ENCODE results near the gene SMIM45.

SMIM45 gene

GRCh38 chr22:41963453-41964111 is 11.6 kb downstream of the SMIM45 start:
- no peak for TF ChIP-seq POLR2A (IDR thresholded peaks at IDR 0.05)
- TF ChIP-seq CTCF (IDR thresholded peaks at IDR 0.05) = no peak
- Histone ChIP-seq H3K4me3 (no peak overlapping the region), H3K4me1 (no peaks in the 10 kb centered on the region), H3K9me3 (no peaks in the 10 kb centered on the region), H3K36me3 (replicated peaks in 1 of 2; ENCODE audit: insufficient read depth in 1 of 2, low read depth in 2 of 2) (no peaks in the 10 kb centered on the region), H3K27ac (no peak overlapping the region), H3K27me3 (no peaks in the 10 kb centered on the region)
- DNase-seq = no peak
- no peak for ATAC-seq
- intact Hi-C loops (cut with DNase I) = no loop called here
- 71 to 72% methylated on average over 9 of the region's 9 CpGs for WGBS, 2 donors

GRCh38 chr22:41964112-41964491 is 12.2 kb downstream of the SMIM45 start:
- DNase-seq (no peak), ATAC-seq (no peak)
- no peak for TF ChIP-seq POLR2A (IDR thresholded peaks at IDR 0.05)
- TF ChIP-seq CTCF (IDR thresholded peaks at IDR 0.05) = no peak
- Histone ChIP-seq H3K27me3 (no peaks in the 10 kb centered on the region), H3K4me3 (no peak overlapping the region), H3K27ac (no peak overlapping the region), H3K4me1 (no peaks in the 10 kb centered on the region), H3K36me3 (replicated peaks in 1 of 2; ENCODE audit: insufficient read depth in 1 of 2, low read depth in 2 of 2) (no peaks in the 10 kb centered on the region), H3K9me3 (no peaks in the 10 kb centered on the region)
- intact Hi-C loops (cut with DNase I) = no loop called here
- WGBS, 2 donors = 70 to 84% methylated on average over 5 of the region's 5 CpGs

- no peaks in the 10 kb centered on the region for H3K4me1 ChIP-seq
- intact Hi-C loops (cut with DNase I) = no loop called here
- no peak overlapping the region for H3K4me3 ChIP-seq
- no peak for TF ChIP-seq CTCF (IDR thresholded peaks at IDR 0.05)
- TF ChIP-seq POLR2A (IDR thresholded peaks at IDR 0.05) = no peak
- 94 to 97% methylated on average over 2 of the region's 2 CpGs for WGBS, 2 donors
- H3K36me3 ChIP-seq (replicated peaks in 1 of 2; ENCODE audit: insufficient read depth in 1 of 2, low read depth in 2 of 2) = no peaks in the 10 kb centered on the region
- no peak for DNase-seq
- H3K27me3 ChIP-seq = no peaks in the 10 kb centered on the region
- no peaks in the 10 kb centered on the region for H3K9me3 ChIP-seq
- no peak overlapping the region for H3K27ac ChIP-seq
- ATAC-seq = no peak
Observed at GRCh38 chr22:41966225-41966606, 14.3 kb downstream of the SMIM45 start.

- TF ChIP-seq CTCF (IDR thresholded peaks at IDR 0.05) = peak in 6 of 7 experiments; percentile 6 to 41 (median 28)
- TF ChIP-seq POLR2A (IDR thresholded peaks at IDR 0.05) = no peak
- no peak overlapping the region for H3K4me3 ChIP-seq
- no peaks in the 10 kb centered on the region for H3K36me3 ChIP-seq (replicated peaks in 1 of 2; ENCODE audit: insufficient read depth in 1 of 2, low read depth in 2 of 2)
- no peaks in the 10 kb centered on the region for H3K4me1 ChIP-seq
- no peaks in the 10 kb centered on the region for H3K9me3 ChIP-seq
- 45 to 52% methylated on average over 8 of the region's 8 CpGs for WGBS, 2 donors
- H3K27me3 ChIP-seq = no peaks in the 10 kb centered on the region
- DNase-seq = peak in 3 of 4 donors; percentile 32 to 53 (median 43)
- intact Hi-C loops (cut with DNase I) = no loop called here
- ATAC-seq = peak; percentile 47
- H3K27ac ChIP-seq = no peak overlapping the region
Observed at GRCh38 chr22:41966607-41967240, 14.8 kb downstream of the SMIM45 start.

GRCh38 chr22:41968601-41969000 is 16.7 kb downstream of the SMIM45 start:
- no peak for ATAC-seq
- no peaks in the 10 kb centered on the region for H3K36me3 ChIP-seq (replicated peaks in 1 of 2; ENCODE audit: insufficient read depth in 1 of 2, low read depth in 2 of 2)

More at GRCh38 chr22:41968601-41969000, 16.7 kb downstream of the SMIM45 start:
- no peaks in the 10 kb centered on the region for H3K27me3 ChIP-seq
- H3K27ac ChIP-seq = no peak overlapping the region
- intact Hi-C loops (cut with DNase I) = no loop called here
- no peak for DNase-seq
- no peak overlapping the region for H3K4me3 ChIP-seq
- no peaks in the 10 kb centered on the region for H3K4me1 ChIP-seq
- no peaks in the 10 kb centered on the region for H3K9me3 ChIP-seq
- TF ChIP-seq POLR2A (IDR thresholded peaks at IDR 0.05) (no peak), CTCF (IDR thresholded peaks at IDR 0.05) (no peak)
- 43 to 66% methylated on average over 6 to 9 of the region's 9 CpGs for WGBS, 2 donors

All from body of pancreas (tissue), 4 donors.